GM12878 (cell line): ENCODE measurements around the gene GPX7. TPM values are rescaled to one million over a fixed set of nuclear protein-coding genes. Genes with fewer than 3 reads are reported as not detected.

Experiments used
- ASH2L ChIP-seq: fragments of 300-600, 200-600 bp; sonication (generic); IDR thresholded peaks from 2 replicates; pipeline ENCODE4 v1.6.1; 2017; ENCODE audit warnings: low read depth, mild to moderate bottlenecking, borderline replicate concordance
- BHLHE40 ChIP-seq, 2 experiments: fragments of 450-650 bp in 1 of 2; IDR thresholded peaks; 2 replicates each; pipeline ENCODE4 v1.6.1; 2011 to 2017; ENCODE audit warnings: low read depth in 2 of 2, borderline replicate concordance in 1 of 2, improper control_type of control experiment in 1 of 2, low read length in 1 of 2, mild to moderate bottlenecking in 1 of 2
- CBFB ChIP-seq: IDR thresholded peaks from 2 replicates; pipeline ENCODE4 v1.6.1; 2016; ENCODE audit warnings: antibody characterized with exemption, low read depth
- CHD2 ChIP-seq: IDR thresholded peaks from 2 replicates; pipeline ENCODE4 v1.6.1; 2011; ENCODE audit warnings: low read depth, low read length, improper control_type of control experiment, borderline replicate concordance
- CHD4 ChIP-seq: fragments of 200-600 bp; sonication (generic); IDR thresholded peaks from 2 replicates; pipeline ENCODE4 v1.6.1; 2016; ENCODE audit warnings: mild to moderate bottlenecking
- DPF2 ChIP-seq: fragments of 450-650 bp; IDR thresholded peaks from 2 replicates; pipeline ENCODE4 v1.6.1; 2017; ENCODE audit warnings: mild to moderate bottlenecking
- ETV6 ChIP-seq, 2 experiments: fragments of 450-650 bp in 1 of 2; IDR thresholded peaks in 1 of 2; conservative IDR thresholded peaks in 1 of 2; 2 replicates each; pipeline ENCODE4 v1.6.1; 2014; ENCODE audit warnings: antibody characterized with exemption in 1 of 2, borderline replicate concordance in 1 of 2, low read depth in 1 of 2, mild to moderate bottlenecking in 1 of 2, moderate library complexity in 1 of 2
- FOXK2 ChIP-seq: fragments of 450-650 bp; IDR thresholded peaks from 2 replicates; pipeline ENCODE4 v1.6.1; 2017; ENCODE audit warnings: mild to moderate bottlenecking, moderate library complexity
- GATAD2B ChIP-seq: fragments of 450-650 bp; conservative IDR thresholded peaks from 2 replicates; pipeline ENCODE4 v1.6.1; 2017; ENCODE audit warnings: low read depth, mild to moderate bottlenecking, moderate library complexity
- HDAC6 ChIP-seq: fragments of 200-600 bp; sonication (generic); IDR thresholded peaks from one replicate; pipeline ENCODE4 v1.8.0; 2017; ENCODE audit warnings: antibody characterized with exemption; ENCODE audit not compliant: unreplicated experiment
- HSF1 ChIP-seq: fragments of 150-350 bp; IDR thresholded peaks from 2 replicates; pipeline ENCODE4 v1.6.1; 2014; ENCODE audit warnings: mild to moderate bottlenecking, low read depth, low read length
- IKZF1 ChIP-seq: fragments of 450-650 bp; conservative IDR thresholded peaks from 2 replicates; pipeline ENCODE4 v1.6.1; 2017; ENCODE audit warnings: antibody characterized with exemption, mild to moderate bottlenecking
- IRF3 ChIP-seq: fragments of 450-650 bp; IDR thresholded peaks from 2 replicates; pipeline ENCODE4 v1.6.1; 2014; ENCODE audit warnings: mild to moderate bottlenecking
- IRF4 ChIP-seq: IDR thresholded peaks from 2 replicates; pipeline ENCODE4 v1.6.1; 2011; ENCODE audit warnings: low read depth, low read length
- JUNB ChIP-seq: IDR thresholded peaks from 2 replicates; pipeline ENCODE4 v1.6.1; 2016; ENCODE audit warnings: antibody characterized with exemption, mild to moderate bottlenecking
- KAT2A ChIP-seq: conservative IDR thresholded peaks from 2 replicates; pipeline ENCODE4 v1.6.1; 2011; ENCODE audit warnings: low read depth, low read length; ENCODE audit not compliant: control insufficient read depth
- LARP7 ChIP-seq: fragments of 450-650 bp; IDR thresholded peaks from 2 replicates; pipeline ENCODE4 v1.6.1; 2017; ENCODE audit warnings: mild to moderate bottlenecking
- MAX ChIP-seq: IDR thresholded peaks from 2 replicates; pipeline ENCODE4 v1.6.1; 2012; ENCODE audit warnings: low read depth, low read length, improper control_type of control experiment
- NBN ChIP-seq: fragments of 450-650 bp; IDR thresholded peaks from 2 replicates; pipeline ENCODE4 v1.6.1; 2016
- NFXL1 ChIP-seq: fragments of 450-650 bp; IDR thresholded peaks from 2 replicates; pipeline ENCODE4 v1.6.1; 2017; ENCODE audit warnings: antibody characterized with exemption, mild to moderate bottlenecking, borderline replicate concordance
- NR2C2 ChIP-seq: IDR thresholded peaks from 2 replicates; pipeline ENCODE4 v1.6.1; 2011; ENCODE audit warnings: borderline replicate concordance, low read depth; ENCODE audit not compliant: control insufficient read depth, insufficient read length
- NR2F1 ChIP-seq: fragments of 450-650 bp; conservative IDR thresholded peaks from 2 replicates; pipeline ENCODE4 v1.6.1; 2017; ENCODE audit warnings: mild to moderate bottlenecking
- POLR2A ChIP-seq: IDR thresholded peaks from 2 replicates; pipeline ENCODE4 v1.6.1; 2011; ENCODE audit warnings: low read depth, mild to moderate bottlenecking, low read length
- POU2F2 ChIP-seq: IDR thresholded peaks from 3 replicates; pipeline ENCODE4 v1.6.1; 2011; ENCODE audit warnings: low read depth, mild to moderate bottlenecking, low read length, borderline replicate concordance
- SIN3A ChIP-seq: IDR thresholded peaks from 2 replicates; pipeline ENCODE4 v1.6.1; 2012; ENCODE audit warnings: low read depth, low read length, improper control_type of control experiment
- SP1 ChIP-seq: IDR thresholded peaks from one replicate; pipeline ENCODE4 v1.6.1; 2011; ENCODE audit warnings: low read depth, low read length
- SREBF1 ChIP-seq: IDR thresholded peaks from 2 replicates; pipeline ENCODE4 v1.6.1; 2012; ENCODE audit warnings: mild to moderate bottlenecking, low read length
- SREBF2 ChIP-seq: IDR thresholded peaks from 2 replicates; pipeline ENCODE4 v1.6.1; 2012; ENCODE audit warnings: mild to moderate bottlenecking, low read length
- TAF1 ChIP-seq: IDR thresholded peaks from 2 replicates; pipeline ENCODE4 v1.6.1; 2011; ENCODE audit warnings: mild to moderate bottlenecking, low read depth, low read length, borderline replicate concordance
- TCF12 ChIP-seq: IDR thresholded peaks from 2 replicates; pipeline ENCODE4 v1.6.1; 2011; ENCODE audit warnings: low read depth, mild to moderate bottlenecking, low read length
- TCF7 ChIP-seq: IDR thresholded peaks from 2 replicates; pipeline ENCODE4 v1.6.1; 2014; ENCODE audit warnings: antibody characterized with exemption, borderline replicate concordance
- YBX1 ChIP-seq: fragments of 450-650 bp; IDR thresholded peaks from 2 replicates; pipeline ENCODE4 v1.6.1; 2016; ENCODE audit warnings: antibody characterized with exemption
- polyA plus RNA-seq, 11 experiments: library from polyadenylated mRNA; depleted of rRNA in 4 of 11; unstranded in 6 of 11; stranded (reverse) in 5 of 11; fragments of >200 nt; fragmentation: Nextera tagmentation in 4 of 11; fragmentation: Illumina TruSeq in 1 of 11; extraction: Ambion mirVana in 4 of 11; extraction: Trizol in 1 of 11; gene quantifications; 1 replicate in 1 of 11; 2 replicates in 10 of 11; pipeline versions ENCODE4 v1.2.1 to v1.2.3, GENCODE V29; 2011 to 2016; ENCODE audit warnings: inconsistent platforms in 2 of 11, missing spikeins in 2 of 11, low read depth in 1 of 11
- total RNA-seq, 4 experiments: library from RNA; depleted of rRNA in 3 of 4; stranded (reverse); fragments of >200 nt in 3 of 4; fragmentation: Illumina TruSeq in 1 of 4; extraction: Trizol in 1 of 4; gene quantifications; 2 replicates each; pipeline versions ENCODE4 v1.2.1 to v1.2.3, GENCODE V29; 2013 to 2021

Gene GPX7
- total and polyA plus RNA-seq, 10 of the 15 experiments (the other 5 are each of a cell fraction or from before 2014, with no cell fraction given): 1.9 to 4.2 (median 2.5) TPM; not detected in 1

- TF ChIP-seq IRF4: no peak
- TF ChIP-seq KAT2A: no peak
- no peak for TF ChIP-seq TAF1
- TF ChIP-seq BHLHE40 (IDR thresholded peaks at IDR 0.05; ENCODE audit: borderline replicate concordance in 1 of 2, low read depth in 2 of 2, low read length in 1 of 2): 0 out of 4 replicates have a peak, but pooled peaks of 1 of the 2 experiments have one; percentile 8
- peak; percentile 77 for TF ChIP-seq POLR2A
- TF ChIP-seq ETV6 (conservative IDR thresholded peaks at IDR 0.05 in 1 of 2, IDR thresholded peaks at IDR 0.05 in 1 of 2; ENCODE audit: borderline replicate concordance in 1 of 2, low read depth in 1 of 2): no peak
- TF ChIP-seq CBFB: no peak
- no peak for TF ChIP-seq IRF3
- TF ChIP-seq CHD2: no peak
- no peak for TF ChIP-seq POU2F2
- no peak for TF ChIP-seq HSF1
- peak; percentile 51; the same call in 1 of the 2 replicates for TF ChIP-seq IKZF1
- no peak for TF ChIP-seq ASH2L
- TF ChIP-seq NBN: no peak
- TF ChIP-seq JUNB: no peak
- TF ChIP-seq TCF7: no peak
- TF ChIP-seq SREBF1: no peak
- peak; percentile 59; the same call in 1 of the 2 replicates for TF ChIP-seq NR2F1
- TF ChIP-seq GATAD2B: no peak
- no peak for TF ChIP-seq SREBF2
- no peak for TF ChIP-seq DPF2
- TF ChIP-seq MAX: no peak
- TF ChIP-seq YBX1: no peak
- no peak for TF ChIP-seq FOXK2
- no peak for TF ChIP-seq SIN3A
- TF ChIP-seq NR2C2: no peak
- TF ChIP-seq TCF12: no peak
- no peak for TF ChIP-seq SP1
- no peak for TF ChIP-seq NFXL1
- TF ChIP-seq LARP7: peak; percentile 52
- no peak for TF ChIP-seq HDAC6
- no peak for TF ChIP-seq CHD4
Observed at GRCh38 chr1:52601991-52602855, at the start of gene GPX7 (continued).
